Panc1 (cell line): ENCODE measurements around the gene ATP5ME. TPM values are rescaled to one million over a fixed set of nuclear protein-coding genes. Genes with fewer than 3 reads are reported as not detected.

ENCODE experiments used
- ATAC-seq: fragments of 200-7000 bp; cut with Tn5 transposase; 2 replicates; pipeline ENCODE4 v1.9.1; 2020; ENCODE audit warnings: mild to moderate bottlenecking, moderate library complexity
- BruUV-seq: library from RNA; stranded (reverse); fragments of 400-500 nt; replicated peaks from 2 replicates; lab custom pipeline; 2021; lab: Mats Ljungman, UMichigan
- CTCF ChIA-PET: fragments of 300-600 bp; sonication (Branson Sonifier 250); formaldehyde crosslinking; loops from one replicate; lab custom pipeline; 2022; ENCODE audit warnings: antibody characterized with exemption; lab: Charles Lee
- POLR2A ChIA-PET: fragments of 300-600 bp; sonication (Branson Sonifier 250); formaldehyde crosslinking; loops from one replicate; lab custom pipeline; 2022; ENCODE audit warnings: antibody characterized with exemption; lab: Charles Lee
- DNase-seq: peaks from one replicate; pipeline ENCODE4 v3.0.0-alpha.2; 2010; ENCODE audit warnings: low read depth, low spot score
- H3K27ac ChIP-seq: 2 replicates; pipeline ENCODE4 v1.5.1; 2011; ENCODE audit warnings: mild to moderate bottlenecking, low read length, inconsistent platforms
- H3K27me3 ChIP-seq: fragments of 200-500 bp; sonication (Bioruptor generic); 2 replicates; pipeline ENCODE4 v1.6.0; 2014; ENCODE audit warnings: low read length, inconsistent platforms; ENCODE audit not compliant: control insufficient read depth, insufficient read depth
- H3K36me3 ChIP-seq: fragments of 200-500 bp; sonication (Bioruptor generic); 2 replicates; pipeline ENCODE4 v1.5.1; 2014; ENCODE audit warnings: inconsistent platforms, mild to moderate bottlenecking, low read length, moderate library complexity; ENCODE audit not compliant: control insufficient read depth, insufficient read depth
- H3K4me1 ChIP-seq: 2 replicates; pipeline ENCODE4 v1.5.1; 2011; ENCODE audit warnings: inconsistent platforms, mild to moderate bottlenecking, low read length, moderate library complexity; ENCODE audit not compliant: control insufficient read depth, insufficient read depth
- H3K4me3 ChIP-seq, 2 experiments: 2 replicates each; pipeline ENCODE4 v1.5.1; 2011 to 2012; ENCODE audit warnings: low read depth in 2 of 2, low read length in 2 of 2, mild to moderate bottlenecking in 2 of 2, inconsistent platforms in 1 of 2, moderate library complexity in 1 of 2
- H3K9me3 ChIP-seq: fragments of 200-500 bp; sonication (Bioruptor generic); 2 replicates; pipeline ENCODE4 v1.5.1; 2014; ENCODE audit warnings: low read depth, mild to moderate bottlenecking, inconsistent platforms, low read length, moderate library complexity; ENCODE audit not compliant: control insufficient read depth, insufficient read depth
- CTCF ChIP-seq: fragments of 450-650 bp; IDR thresholded peaks from 2 replicates; pipeline ENCODE4 v1.5.1; 2017; ENCODE audit warnings: mild to moderate bottlenecking
- POLR2AphosphoS5 ChIP-seq: IDR thresholded peaks from 2 replicates; pipeline ENCODE4 v1.6.1; 2012; ENCODE audit warnings: mild to moderate bottlenecking, low read depth, low read length, moderate library complexity
- REST ChIP-seq, 2 experiments: IDR thresholded peaks; 2 replicates each; pipeline ENCODE4 v1.6.1; 2011 to 2012; ENCODE audit warnings: low read depth in 2 of 2, control low read depth in 1 of 2, low read length in 1 of 2, mild to moderate bottlenecking in 1 of 2, moderate library complexity in 1 of 2; ENCODE audit not compliant: insufficient read depth in 1 of 2
- SIN3A ChIP-seq: IDR thresholded peaks from 2 replicates; pipeline ENCODE4 v1.6.1; 2012; ENCODE audit warnings: low read depth, mild to moderate bottlenecking, low read length, moderate library complexity, borderline replicate concordance; ENCODE audit not compliant: insufficient read depth
- TCF7L2 ChIP-seq: IDR thresholded peaks from 2 replicates; pipeline ENCODE4 v1.6.1; 2011; ENCODE audit warnings: mild to moderate bottlenecking, low read depth, low read length, inconsistent platforms
- in situ Hi-C: cut with HindIII; loops from 2 replicates; pipeline ENCODE4 v1.10.0; 2016; ENCODE audit warnings: low sequenced_read_pairs, low pct_unique_long_range_greater_than_20kb
- intact Hi-C: fragments of 100-400 bp; cut with micrococcal nuclease; formaldehyde crosslinking; loops from one replicate; pipeline ENCODE4 v1.10.0; 2022; ENCODE audit not compliant: unreplicated experiment
- total RNA-seq: library from RNA; stranded (reverse); gene quantifications from one replicate; pipeline ENCODE4 v1.2.1, GENCODE V29; 2021; ENCODE audit not compliant: unreplicated experiment

Gene ATP5ME
- total RNA-seq, 1 experiment from 2014 or later = 257 TPM

- in situ Hi-C loops (no loop called here), intact Hi-C loops (no loop called here)
- ChIA-PET CTCF (no interaction called here), POLR2A (no interaction called here)
- no peak overlapping the region for H3K27ac ChIP-seq
- TF ChIP-seq REST (IDR thresholded peaks at IDR 0.05; ENCODE audit: insufficient read depth in 1 of 2, low read depth in 2 of 2, low read length in 1 of 2) (no peak), TCF7L2 (no peak), POLR2AphosphoS5 (no peak), SIN3A (no peak)
- ATAC-seq (no peak), DNase-seq (no peak)
- no peaks in the 10 kb centered on the region for H3K36me3 ChIP-seq
- H3K9me3 ChIP-seq = no peaks in the 10 kb centered on the region
- BruUV-seq = no TSS peak
- H3K27me3 ChIP-seq = no peaks in the 10 kb centered on the region
- H3K4me1 ChIP-seq = no peaks in the 10 kb centered on the region
- H3K4me3 ChIP-seq = no peak overlapping the region
Measured at GRCh38 chr4:712916-713632, 39.0 kb upstream of the ATP5ME start.

GRCh38 chr4:712093-712492 lies 38.0 kb upstream of the ATP5ME start:
- DNase-seq (no peak), ATAC-seq (no peak)
- TSS peak; percentile 50 for BruUV-seq
- intact Hi-C loops = no loop called here
- ChIA-PET CTCF (no interaction called here), POLR2A (no interaction called here)
- no peaks in the 10 kb centered on the region for H3K9me3 ChIP-seq
- no peak overlapping the region for H3K4me3 ChIP-seq
- H3K27ac ChIP-seq = no peak overlapping the region
- TF ChIP-seq CTCF (no peak), REST (IDR thresholded peaks at IDR 0.05; ENCODE audit: insufficient read depth in 1 of 2, low read depth in 2 of 2, low read length in 1 of 2) (no peak), POLR2AphosphoS5 (no peak), SIN3A (no peak), TCF7L2 (no peak)
- in situ Hi-C loops = no loop called here
- no peaks in the 10 kb centered on the region for H3K27me3 ChIP-seq
- no peaks in the 10 kb centered on the region for H3K36me3 ChIP-seq
- H3K4me1 ChIP-seq = no peaks in the 10 kb centered on the region
